Body of pancreas (tissue), 4 donors: ENCODE results near the gene YWHAG. TPM values are rescaled to one million over a fixed set of nuclear protein-coding genes. Genes with fewer than 3 reads are reported as not detected.
"Not testable (repeated sequence)": the region's sequence is repeated elsewhere in the genome, so short reads cannot be mapped to it uniquely, and the experiment has no call there.

Experiments used
- ATAC-seq: fragments of 150-250 bp; one replicate; pipeline ENCODE4 v1.9.1; 2016
- DNase-seq, 4 donors: peaks; one replicate each; pipeline ENCODE4 v3.0.0-alpha.2; 2019
- H3K27ac ChIP-seq, 4 donors: fragments of 200-600 bp; sonication (generic); 1 replicate in 3 of 4; 2 replicates in 1 of 4; pipeline versions ENCODE4 v1.5.1 to v1.6.1; 2016 to 2019; ENCODE audit warnings: mild to moderate bottlenecking in 1 of 4, mixed read lengths in 1 of 4, moderate library complexity in 1 of 4
- H3K27me3 ChIP-seq, 2 donors: fragments of 200-600 bp; sonication (generic); one replicate each; pipeline ENCODE4 v1.6.0; 2016; ENCODE audit warnings: mild to moderate bottlenecking in 1 of 2
- H3K36me3 ChIP-seq, 2 donors: fragments of 200-600 bp; sonication (generic); replicated peaks in 1 of 2; 2 replicates each; pipeline ENCODE4 v1.5.1; 2016; ENCODE audit warnings: low read depth in 2 of 2; ENCODE audit not compliant: insufficient read depth in 1 of 2
- H3K4me1 ChIP-seq: fragments of 200-600 bp; sonication (generic); one replicate; pipeline ENCODE4 v1.6.0; 2016
- H3K4me3 ChIP-seq, 2 donors: fragments of 200-600 bp; sonication (generic); 1 replicate in 1 of 2; 2 replicates in 1 of 2; pipeline ENCODE4 v1.5.1; 2016 to 2019
- H3K9me3 ChIP-seq, 3 donors: fragments of 200-600 bp; sonication (generic); 1 replicate in 2 of 3; 2 replicates in 1 of 3; pipeline ENCODE4 v1.5.1; 2016
- POLR2A ChIP-seq, 3 donors: fragments of 450-650 bp; IDR thresholded peaks; one replicate each; pipeline ENCODE4 v1.6.1; 2016; ENCODE audit warnings: antibody characterized with exemption in 3 of 3, mild to moderate bottlenecking in 2 of 3
- WGBS, 2 donors: methylation state at CpG; one replicate each; pipeline ENCODE4 v1.1.5; 2017; 5-methylcytosine and 5-hydroxymethylcytosine counted together
- intact Hi-C: fragments of 100-400 bp; cut with DNase I; formaldehyde crosslinking; loops from one replicate; pipeline ENCODE4 v1.15.1; 2023
- total RNA-seq, 2 donors: library from RNA; depleted of rRNA; stranded (reverse); fragments of >200 nt; gene quantifications; one replicate each; pipeline ENCODE4 v1.1.0, GENCODE V29; 2016
- TF ChIP-seq, protein P1 (sequence below), 7 experiments: fragments of 450-650 bp in 4 of 7; fragments of 200-600 bp in 3 of 7; sonication (generic) in 3 of 7; IDR thresholded peaks; one replicate each; pipeline ENCODE4 v1.5.1; 2016 to 2019; ENCODE audit warnings: antibody characterized with exemption in 7 of 7

Gene YWHAG
- total RNA-seq, 2 donors from 2014 or later, result 24.1 to 60.0 TPM

DNA sequence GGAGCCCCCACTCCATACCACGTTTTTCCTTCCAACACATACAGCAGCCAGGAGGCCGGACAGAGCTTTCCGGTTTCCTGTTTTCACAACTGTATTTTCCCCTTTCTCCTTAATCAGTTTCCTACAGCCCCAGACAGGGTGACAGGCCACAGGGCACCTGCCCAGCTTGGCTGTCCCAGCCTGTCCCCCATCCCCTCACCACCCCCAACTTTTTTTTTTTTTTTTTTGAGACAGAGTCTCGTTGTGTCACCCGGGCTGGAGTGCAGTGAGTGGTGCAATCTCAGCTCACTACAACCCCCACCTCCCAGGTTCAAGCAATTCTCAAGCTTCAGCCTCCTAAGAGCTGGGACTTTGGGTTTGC, 66.6 kb downstream of the YWHAG start:
- peak; percentile 4 for ATAC-seq
- peaks cover 63% of the 10 kb centered on the region for H3K4me1 ChIP-seq
- peak overlapping the region; percentile 79 to 99 (median 97) for H3K27ac ChIP-seq
- no peak for TF ChIP-seq POLR2A (IDR thresholded peaks at IDR 0.05)
- TF ChIP-seq, protein P1, sequence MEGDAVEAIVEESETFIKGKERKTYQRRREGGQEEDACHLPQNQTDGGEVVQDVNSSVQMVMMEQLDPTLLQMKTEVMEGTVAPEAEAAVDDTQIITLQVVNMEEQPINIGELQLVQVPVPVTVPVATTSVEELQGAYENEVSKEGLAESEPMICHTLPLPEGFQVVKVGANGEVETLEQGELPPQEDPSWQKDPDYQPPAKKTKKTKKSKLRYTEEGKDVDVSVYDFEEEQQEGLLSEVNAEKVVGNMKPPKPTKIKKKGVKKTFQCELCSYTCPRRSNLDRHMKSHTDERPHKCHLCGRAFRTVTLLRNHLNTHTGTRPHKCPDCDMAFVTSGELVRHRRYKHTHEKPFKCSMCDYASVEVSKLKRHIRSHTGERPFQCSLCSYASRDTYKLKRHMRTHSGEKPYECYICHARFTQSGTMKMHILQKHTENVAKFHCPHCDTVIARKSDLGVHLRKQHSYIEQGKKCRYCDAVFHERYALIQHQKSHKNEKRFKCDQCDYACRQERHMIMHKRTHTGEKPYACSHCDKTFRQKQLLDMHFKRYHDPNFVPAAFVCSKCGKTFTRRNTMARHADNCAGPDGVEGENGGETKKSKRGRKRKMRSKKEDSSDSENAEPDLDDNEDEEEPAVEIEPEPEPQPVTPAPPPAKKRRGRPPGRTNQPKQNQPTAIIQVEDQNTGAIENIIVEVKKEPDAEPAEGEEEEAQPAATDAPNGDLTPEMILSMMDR (IDR thresholded peaks at IDR 0.05), result no peak
- DNase-seq, result peak in 1 of 4 donors; percentile 42
- H3K27me3 ChIP-seq, result no peaks in the 10 kb centered on the region
- no peak overlapping the region for H3K4me3 ChIP-seq
- 20 to 25% methylated on average over 5 of the region's 5 CpGs for WGBS, 2 donors
- no peaks in the 10 kb centered on the region for H3K9me3 ChIP-seq
- intact Hi-C loops, result no loop called here
- no peaks in the 10 kb centered on the region for H3K36me3 ChIP-seq

DNA sequence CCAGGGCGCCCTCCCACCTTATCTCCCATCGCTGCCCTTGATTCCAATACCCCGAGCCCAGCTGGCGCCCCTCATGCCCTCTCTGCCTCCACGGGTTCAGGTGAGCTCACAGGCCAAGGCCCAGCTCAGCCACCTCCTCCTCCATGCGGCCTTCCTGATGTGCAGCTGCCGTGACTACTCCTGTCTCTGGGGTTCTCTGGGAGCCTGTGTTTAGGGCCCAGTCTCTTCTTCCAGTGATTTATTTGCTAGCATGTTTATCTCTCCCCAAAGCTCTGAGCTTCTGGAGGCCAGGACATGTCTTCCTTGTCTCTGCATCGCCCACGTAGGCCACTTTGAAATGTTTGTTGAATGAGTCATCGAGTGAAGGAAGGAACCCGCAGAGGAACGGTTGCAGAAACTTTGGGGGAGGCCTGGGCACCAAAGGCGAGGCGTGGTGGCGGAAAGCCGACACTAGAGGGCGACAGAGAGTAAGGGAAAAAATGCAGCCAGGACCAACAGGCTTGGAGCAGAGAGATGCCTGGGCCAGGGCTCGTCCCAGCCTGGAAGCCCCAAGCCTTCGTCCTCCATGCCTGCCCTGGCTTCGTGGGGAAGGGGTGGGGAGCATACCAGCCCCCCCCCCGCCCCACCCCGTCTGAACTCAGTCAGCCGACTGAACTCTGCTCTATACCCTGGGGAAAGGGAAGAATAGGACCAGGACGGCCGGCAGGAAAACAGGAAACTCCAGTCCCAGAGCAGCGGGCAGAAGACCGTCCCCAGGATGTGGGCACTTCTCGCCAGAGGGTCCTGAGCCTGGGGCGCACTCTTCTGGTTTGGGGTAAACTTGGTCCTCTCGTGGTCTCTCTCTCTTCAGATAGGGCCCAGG, 67.2 kb downstream of the YWHAG start:
- Histone ChIP-seq H3K4me3 (no peak overlapping the region), H3K27ac (peak overlapping the region; percentile 79 to 99 (median 97)), H3K27me3 (no peaks in the 10 kb centered on the region), H3K36me3 (no peaks in the 10 kb centered on the region), H3K4me1 (peaks cover 57% of the 10 kb centered on the region), H3K9me3 (no peaks in the 10 kb centered on the region)
- peak; percentile 90 to 91 (median 90) for DNase-seq
- peak; percentile 68 for ATAC-seq
- peak in 1 of 3 donors; percentile 55 for TF ChIP-seq POLR2A (IDR thresholded peaks at IDR 0.05)
- TF ChIP-seq, protein P1 (IDR thresholded peaks at IDR 0.05), result peak; percentile 94 to 99 (median 99)
- intact Hi-C loops, result no loop called here
- 9 to 11% methylated on average over 24 to 30 of the region's 30 CpGs for WGBS, 2 donors

DNA sequence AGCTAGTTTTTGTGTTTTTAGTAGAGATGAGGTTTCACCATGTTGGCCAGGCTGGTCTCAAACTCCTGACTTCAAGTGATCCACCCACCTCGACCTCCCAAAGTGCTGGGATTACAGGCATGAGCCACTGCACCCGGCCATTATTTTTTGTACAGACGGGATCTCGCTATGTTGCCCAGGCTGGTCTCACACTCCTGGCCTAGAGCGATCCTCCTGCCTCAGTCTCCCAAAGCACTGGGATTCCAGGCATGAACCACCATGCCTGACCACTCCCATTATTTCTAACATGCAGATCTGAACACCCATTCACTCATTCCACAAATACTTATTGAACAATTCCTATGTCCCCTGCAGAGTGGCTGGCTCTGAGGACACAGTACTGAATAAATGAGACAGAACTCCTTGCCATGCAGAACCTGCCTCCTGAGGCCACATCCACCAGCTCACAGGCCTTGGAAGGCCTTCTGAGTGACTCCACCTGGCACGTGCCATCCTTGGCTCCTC, 67.9 kb downstream of the YWHAG start:
- H3K36me3 ChIP-seq, intact Hi-C loops, DNase-seq, ATAC-seq, H3K9me3 ChIP-seq, H3K27me3 ChIP-seq, H3K4me3 ChIP-seq: not testable (repeated sequence)
- peaks cover 50% of the 10 kb centered on the region for H3K4me1 ChIP-seq
- H3K27ac ChIP-seq, result peak overlapping the region; percentile 79 to 99 (median 97)
- 69 to 73% methylated on average over 6 of the region's 6 CpGs for WGBS, 2 donors

DNA sequence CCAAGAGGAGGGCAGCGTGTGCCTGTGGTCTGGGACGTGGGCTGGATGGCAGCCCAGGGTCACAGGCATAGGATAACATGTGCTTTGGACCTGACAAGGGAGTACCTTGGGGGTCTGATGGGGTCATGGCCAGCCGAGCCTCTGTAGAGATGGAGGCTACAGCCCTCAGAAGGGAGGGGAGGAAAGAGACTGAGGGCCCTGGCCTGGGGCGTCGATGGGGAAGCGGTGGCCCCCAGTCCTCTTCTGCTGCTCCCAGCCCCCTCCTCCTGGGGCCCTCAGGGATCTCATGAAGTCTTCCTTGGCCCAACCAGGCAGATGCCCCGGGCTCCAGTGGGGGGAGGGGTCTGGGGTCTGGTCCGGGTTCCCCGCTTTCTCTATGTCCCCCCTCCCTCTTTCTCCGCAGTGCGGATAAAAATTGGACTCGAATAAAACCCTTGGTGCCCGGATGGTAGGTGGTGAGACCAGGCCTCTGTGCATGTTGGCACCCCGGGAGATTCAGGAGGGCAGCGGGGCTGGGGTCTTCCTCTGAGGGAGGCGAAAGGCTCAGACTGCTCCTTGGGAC, 71.9 kb downstream of the YWHAG start:
- Histone ChIP-seq H3K27ac (no peak overlapping the region), H3K9me3 (no peaks in the 10 kb centered on the region), H3K27me3 (no peaks in the 10 kb centered on the region), H3K4me1 (peaks cover 22% of the 10 kb centered on the region), H3K36me3 (no peaks in the 10 kb centered on the region), H3K4me3 (no peak overlapping the region)
- TF ChIP-seq POLR2A (IDR thresholded peaks at IDR 0.05), result no peak
- TF ChIP-seq, protein P1 (IDR thresholded peaks at IDR 0.05), result no peak
- DNase-seq (no peak), ATAC-seq (no peak)
- intact Hi-C loops, result loop anchor here (5.0 to 10.0 kb wide), 2 partner anchors 40 to 102 kb away; no protein-coding TSS in a partner anchor
- WGBS, 2 donors, result 76 to 84% methylated on average over 16 of the region's 16 CpGs

DNA sequence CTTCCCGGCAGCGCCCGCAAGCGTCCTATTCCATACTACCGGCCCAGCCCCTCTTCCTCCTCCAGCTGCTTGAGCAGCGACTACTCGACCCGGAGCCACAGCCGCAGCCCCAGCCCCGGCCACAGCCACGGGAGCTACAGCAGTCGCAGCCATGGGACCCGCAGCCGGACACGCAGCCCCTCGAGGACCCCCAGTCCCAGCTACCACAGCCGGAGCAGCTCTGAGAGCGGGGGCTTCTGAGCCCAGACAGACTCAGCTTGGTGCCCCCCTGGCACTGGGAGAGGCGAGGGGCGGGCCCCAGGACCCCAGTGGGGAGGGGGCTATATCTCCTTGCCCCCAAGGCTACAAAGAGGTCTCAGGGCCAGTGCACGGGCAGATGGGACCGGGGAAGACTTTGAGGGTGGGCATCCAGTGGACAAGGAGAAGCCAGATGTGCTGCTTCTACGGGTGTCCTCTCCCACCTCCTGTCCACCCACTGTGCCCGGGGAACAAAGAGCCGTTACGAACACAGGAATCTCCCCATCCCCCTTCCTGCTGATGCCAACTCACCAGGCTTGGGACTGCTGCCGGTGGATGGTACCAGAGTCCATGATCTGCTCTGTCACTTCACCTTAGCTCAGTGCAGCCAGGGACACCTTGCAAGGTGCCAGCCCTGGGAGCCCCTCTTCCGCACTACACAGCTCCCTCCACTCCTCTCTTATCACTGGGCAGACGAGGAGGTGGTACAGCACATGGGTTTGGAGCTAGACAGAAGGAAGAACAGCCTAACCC, 73.0 kb downstream of the YWHAG start:
- Histone ChIP-seq H3K4me1 (peaks cover 20% of the 10 kb centered on the region), H3K36me3 (no peaks in the 10 kb centered on the region), H3K27ac (no peak overlapping the region), H3K9me3 (no peaks in the 10 kb centered on the region), H3K4me3 (no peak overlapping the region), H3K27me3 (peaks cover 0 to 3% of the 10 kb centered on the region in 2 donors)
- intact Hi-C loops, result loop anchor here (5.0 to 10.0 kb wide), 2 partner anchors 42 to 101 kb away; no protein-coding TSS in a partner anchor
- ATAC-seq, result no peak
- TF ChIP-seq POLR2A (IDR thresholded peaks at IDR 0.05), result no peak
- TF ChIP-seq, protein P1 (IDR thresholded peaks at IDR 0.05), result no peak
- no peak for DNase-seq
- WGBS, 2 donors, result 70 to 83% methylated on average over 5 to 29 of the region's 29 CpGs
